Neural crest cell (in vitro differentiated cells): ENCODE measurements around the gene CYP2J2. TPM values are rescaled to one million over a fixed set of nuclear protein-coding genes. Genes with fewer than 3 reads are reported as not detected.

Experiments
- DNase-seq: peaks from one replicate; pipeline ENCODE4 v3.0.0; 2021; ENCODE audit warnings: low read depth, mixed read lengths, low spot score
- H3K27ac Mint-ChIP-seq: one replicate; pipeline ENCODE4 v1.8.0; 2021; ENCODE audit warnings: mild to moderate bottlenecking, mixed read lengths; ENCODE audit not compliant: unreplicated experiment
- H3K27me3 Mint-ChIP-seq: 2 replicates; pipeline ENCODE4 v1.8.0; 2021; ENCODE audit warnings: low read depth, mild to moderate bottlenecking, mixed read lengths
- H3K36me3 Mint-ChIP-seq: 2 replicates; pipeline ENCODE4 v1.8.0; 2021; ENCODE audit warnings: low read depth, mild to moderate bottlenecking, mixed read lengths
- H3K4me1 Mint-ChIP-seq: 2 replicates; pipeline ENCODE4 v1.8.0; 2021; ENCODE audit warnings: mixed read lengths
- H3K4me3 Mint-ChIP-seq: one replicate; pipeline ENCODE4 v1.8.0; 2021; ENCODE audit warnings: mild to moderate bottlenecking, mixed read lengths
- H3K9me3 Mint-ChIP-seq: 2 replicates; pipeline ENCODE4 v1.8.0; 2021; ENCODE audit warnings: mixed read lengths
- total RNA-seq: library from RNA; stranded (reverse); gene quantifications from 2 replicates; pipeline ENCODE4 v1.2.1, GENCODE V29; 2021
- TF ChIP-seq, protein P1 (sequence below): fragments of 200-600 bp; sonication (generic); conservative IDR thresholded peaks from 2 replicates; pipeline ENCODE4 v1.5.0; 2021; ENCODE audit warnings: antibody characterized with exemption, mild to moderate bottlenecking

The CYP2J2 gene
- total RNA-seq, 1 donor from 2014 or later: 1.6 TPM

DNA sequence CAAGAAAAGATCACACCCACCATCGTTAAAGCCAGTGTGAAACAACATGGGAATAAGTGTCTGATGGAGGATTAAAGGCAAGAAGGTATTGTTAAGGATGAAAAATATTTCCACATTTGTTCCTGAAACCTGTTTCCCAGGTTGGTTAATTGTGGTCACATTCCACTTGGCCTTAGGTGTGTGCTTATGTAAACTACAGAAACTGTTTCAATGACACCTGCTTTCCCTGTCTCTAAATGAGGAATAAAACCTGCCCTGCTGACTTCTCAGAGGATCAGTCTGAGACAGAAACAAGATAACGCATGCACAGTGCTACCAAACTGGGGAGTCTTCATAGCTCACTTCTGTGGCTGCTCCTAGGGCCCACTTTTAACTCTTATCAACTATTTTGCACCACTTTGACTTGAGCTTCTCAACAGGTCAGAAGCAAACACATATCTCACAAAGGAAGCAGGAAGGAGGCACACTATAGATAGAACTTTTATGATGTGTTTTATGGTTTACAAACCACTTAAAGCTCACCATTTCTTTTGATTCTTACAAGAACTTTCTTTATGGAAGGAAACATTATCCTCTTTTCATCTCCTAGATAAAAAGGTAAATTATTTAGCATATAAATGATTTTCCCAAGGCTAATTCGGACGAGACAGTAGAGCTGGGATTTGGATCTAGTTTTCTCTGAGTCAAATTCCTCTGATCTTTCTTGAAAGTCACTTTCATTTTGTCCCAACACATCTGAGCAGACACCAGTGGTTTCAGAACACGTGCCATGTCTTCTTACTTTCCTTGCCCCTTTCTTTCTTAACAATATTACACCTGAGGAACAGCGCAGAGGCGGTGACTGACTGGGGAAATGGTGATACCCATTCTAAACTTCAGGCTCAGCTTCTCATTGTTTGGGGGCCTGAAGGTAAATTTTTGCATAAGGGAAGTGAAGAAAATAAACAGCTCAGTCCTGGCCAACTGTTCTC, 33.4 kb downstream of the CYP2J2 start:
- H3K27me3 Mint-ChIP-seq: no peaks in the 10 kb centered on the region
- peaks cover 10% of the 10 kb centered on the region for H3K9me3 Mint-ChIP-seq
- no peak overlapping the region for H3K4me3 Mint-ChIP-seq
- TF ChIP-seq, protein P1, sequence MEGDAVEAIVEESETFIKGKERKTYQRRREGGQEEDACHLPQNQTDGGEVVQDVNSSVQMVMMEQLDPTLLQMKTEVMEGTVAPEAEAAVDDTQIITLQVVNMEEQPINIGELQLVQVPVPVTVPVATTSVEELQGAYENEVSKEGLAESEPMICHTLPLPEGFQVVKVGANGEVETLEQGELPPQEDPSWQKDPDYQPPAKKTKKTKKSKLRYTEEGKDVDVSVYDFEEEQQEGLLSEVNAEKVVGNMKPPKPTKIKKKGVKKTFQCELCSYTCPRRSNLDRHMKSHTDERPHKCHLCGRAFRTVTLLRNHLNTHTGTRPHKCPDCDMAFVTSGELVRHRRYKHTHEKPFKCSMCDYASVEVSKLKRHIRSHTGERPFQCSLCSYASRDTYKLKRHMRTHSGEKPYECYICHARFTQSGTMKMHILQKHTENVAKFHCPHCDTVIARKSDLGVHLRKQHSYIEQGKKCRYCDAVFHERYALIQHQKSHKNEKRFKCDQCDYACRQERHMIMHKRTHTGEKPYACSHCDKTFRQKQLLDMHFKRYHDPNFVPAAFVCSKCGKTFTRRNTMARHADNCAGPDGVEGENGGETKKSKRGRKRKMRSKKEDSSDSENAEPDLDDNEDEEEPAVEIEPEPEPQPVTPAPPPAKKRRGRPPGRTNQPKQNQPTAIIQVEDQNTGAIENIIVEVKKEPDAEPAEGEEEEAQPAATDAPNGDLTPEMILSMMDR: no peak
- H3K36me3 Mint-ChIP-seq: peaks cover 9% of the 10 kb centered on the region
- H3K27ac Mint-ChIP-seq: no peak overlapping the region
- DNase-seq: no peak
- H3K4me1 Mint-ChIP-seq: peaks cover 5% of the 10 kb centered on the region

DNA sequence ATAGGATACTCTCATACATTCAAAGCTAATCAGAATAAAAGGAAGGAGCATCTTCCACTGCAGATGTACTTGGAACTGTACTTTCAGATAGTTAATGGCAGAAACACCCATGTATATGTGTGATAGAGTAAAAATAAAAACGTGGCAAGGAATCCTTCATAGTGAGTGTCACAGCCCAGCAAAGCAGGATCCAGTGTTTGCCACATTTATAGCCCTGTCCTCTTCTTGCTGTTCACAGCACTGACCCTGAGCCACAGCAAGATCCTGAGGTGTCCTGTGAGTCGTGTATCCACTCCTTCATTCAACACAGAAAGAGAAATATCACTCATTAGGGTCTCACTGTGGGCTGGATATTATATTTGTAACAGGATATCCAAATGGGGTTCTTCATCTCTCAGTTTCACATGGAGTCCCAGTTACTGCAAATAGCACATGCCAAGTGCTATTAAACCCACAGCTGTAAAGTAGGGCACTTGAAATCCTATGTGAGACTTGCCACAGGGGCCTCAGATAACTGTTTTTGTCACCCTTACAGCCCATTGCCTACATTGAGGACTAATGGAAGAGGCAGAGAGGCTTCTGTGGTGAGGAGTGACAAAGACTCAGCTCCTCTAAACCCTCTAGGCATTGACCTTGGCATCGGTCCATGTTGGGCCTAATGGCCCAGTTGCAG, 41.3 kb downstream of the CYP2J2 start:
- Mint-ChIP-seq H3K4me1 (peaks cover 7% of the 10 kb centered on the region), H3K9me3 (peaks cover 17% of the 10 kb centered on the region), H3K27ac (no peak overlapping the region), H3K36me3 (peaks cover 6% of the 10 kb centered on the region), H3K27me3 (no peaks in the 10 kb centered on the region), H3K4me3 (no peak overlapping the region)
- TF ChIP-seq, protein P1: no peak
- no peak for DNase-seq

DNA sequence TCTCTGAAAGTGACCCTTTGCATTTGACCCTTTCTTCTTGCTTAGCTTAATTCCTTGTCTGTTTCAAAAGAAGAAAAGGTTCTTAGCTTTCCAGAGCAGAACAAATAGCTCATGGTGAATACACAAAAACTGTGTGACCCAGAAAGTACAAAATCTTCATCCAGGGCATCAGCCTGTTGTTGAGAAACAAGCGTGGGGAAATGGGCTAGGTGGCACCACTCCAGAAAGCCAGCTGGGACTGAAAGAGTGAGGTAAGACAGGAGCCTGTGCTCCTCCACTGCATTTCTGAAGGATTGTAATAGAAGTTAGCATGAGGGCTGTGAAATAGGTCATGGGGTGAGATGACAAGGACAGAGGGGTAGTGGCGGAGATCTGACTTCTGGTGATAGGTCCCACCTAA, 45.8 kb downstream of the CYP2J2 start:
- H3K4me1 Mint-ChIP-seq: peaks cover 16% of the 10 kb centered on the region
- H3K27me3 Mint-ChIP-seq: no peaks in the 10 kb centered on the region
- peaks cover 3% of the 10 kb centered on the region for H3K36me3 Mint-ChIP-seq
- peaks cover 7% of the 10 kb centered on the region for H3K9me3 Mint-ChIP-seq
- no peak overlapping the region for H3K4me3 Mint-ChIP-seq
- no peak for DNase-seq
- no peak overlapping the region for H3K27ac Mint-ChIP-seq
- TF ChIP-seq, protein P1: no peak

DNA sequence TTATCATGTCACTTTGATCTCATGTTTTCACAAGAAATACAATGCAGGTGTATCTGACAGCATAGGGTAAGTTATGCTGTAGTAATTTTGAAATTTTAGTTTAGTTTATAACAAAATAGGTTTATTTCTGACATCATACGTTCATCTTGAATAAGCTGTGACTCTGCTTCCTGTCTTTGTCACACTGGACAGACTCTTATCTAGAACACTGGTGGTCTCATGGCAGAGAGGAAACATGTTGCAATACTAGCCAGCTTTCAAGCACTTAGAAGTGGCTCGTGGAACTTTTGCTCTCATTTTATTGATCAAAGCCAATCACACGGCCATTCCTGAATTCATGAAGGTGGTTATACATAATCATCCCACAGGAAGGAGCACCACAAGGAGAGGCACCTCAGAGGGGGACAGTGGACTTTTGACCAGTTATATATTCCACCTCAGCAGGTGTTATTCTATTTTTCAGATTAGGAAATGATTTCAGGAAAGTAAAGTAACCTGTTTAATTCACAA, 46.5 kb downstream of the CYP2J2 start:
- H3K27me3 Mint-ChIP-seq: no peaks in the 10 kb centered on the region
- DNase-seq: no peak
- H3K9me3 Mint-ChIP-seq: peaks cover 7% of the 10 kb centered on the region
- H3K36me3 Mint-ChIP-seq: peaks cover 3% of the 10 kb centered on the region
- H3K27ac Mint-ChIP-seq: no peak overlapping the region
- TF ChIP-seq, protein P1: no peak
- peaks cover 16% of the 10 kb centered on the region for H3K4me1 Mint-ChIP-seq
- H3K4me3 Mint-ChIP-seq: no peak overlapping the region

DNA sequence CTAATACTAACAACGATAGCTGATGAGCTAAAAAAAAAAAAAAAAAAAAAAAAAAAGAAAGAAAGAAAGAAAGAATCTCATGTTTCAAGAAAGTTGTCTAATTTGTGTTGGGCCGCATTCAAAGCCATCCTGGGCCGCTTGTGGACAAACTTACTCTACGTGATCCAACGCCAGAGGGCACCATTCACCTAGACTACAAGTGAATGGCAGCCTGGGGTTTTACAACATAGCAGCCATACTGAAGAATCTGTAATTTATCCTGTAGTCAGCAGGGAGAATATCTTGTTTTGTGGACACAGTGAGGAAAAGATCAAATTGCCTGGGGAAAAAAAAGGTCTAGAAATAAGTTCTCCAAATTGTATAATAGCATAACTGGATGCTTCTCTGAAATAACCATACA, 47.0 kb downstream of the CYP2J2 start:
- Mint-ChIP-seq H3K27ac (no peak overlapping the region), H3K4me1 (peaks cover 16% of the 10 kb centered on the region), H3K36me3 (peaks cover 3% of the 10 kb centered on the region), H3K27me3 (no peaks in the 10 kb centered on the region), H3K9me3 (peaks cover 7% of the 10 kb centered on the region), H3K4me3 (no peak overlapping the region)
- TF ChIP-seq, protein P1: peak; percentile 79
- DNase-seq: peak; percentile 71
